ENCODE results near the gene UNC93A.

Gene UNC93A

GRCh38 chr6:167294651-167295494, 3.8 kb downstream of the UNC93A start:
- Histone ChIP-seq H3K4me3 (ENCODE audit: low read length in 2 of 2) (no peak overlapping the region), H3K36me3 (ENCODE audit: control insufficient read depth in 2 of 2, insufficient read depth in 2 of 2, low read length in 2 of 2) (no peaks in the 10 kb centered on the region), H3K9ac (ENCODE audit: low read length in 2 of 2) (no peak overlapping the region), H3K4me1 (ENCODE audit: control insufficient read depth, insufficient read depth, low read length) (no peaks in the 10 kb centered on the region), H3K9me3 (ENCODE audit: control insufficient read depth in 2 of 2, low read length in 2 of 2) (no peaks in the 10 kb centered on the region), H3K27ac (ENCODE audit: low read length) (no peak overlapping the region), H3K27me3 (ENCODE audit: control insufficient read depth in 1 of 2, insufficient read depth in 2 of 2, low read length in 2 of 2) (peaks cover 0 to 2% of the 10 kb centered on the region in 2 donors)

GRCh38 chr6:167295495-167296292, 4.6 kb downstream of the UNC93A start:
- Histone ChIP-seq H3K9me3 (ENCODE audit: control insufficient read depth in 2 of 2, low read length in 2 of 2) (no peaks in the 10 kb centered on the region), H3K9ac (ENCODE audit: low read length in 2 of 2) (no peak overlapping the region), H3K4me1 (ENCODE audit: control insufficient read depth, insufficient read depth, low read length) (no peaks in the 10 kb centered on the region), H3K36me3 (ENCODE audit: control insufficient read depth in 2 of 2, insufficient read depth in 2 of 2, low read length in 2 of 2) (no peaks in the 10 kb centered on the region), H3K27ac (ENCODE audit: low read length) (no peak overlapping the region), H3K4me3 (ENCODE audit: low read length in 2 of 2) (no peak overlapping the region), H3K27me3 (ENCODE audit: control insufficient read depth in 1 of 2, insufficient read depth in 2 of 2, low read length in 2 of 2) (peaks cover 0 to 2% of the 10 kb centered on the region in 2 donors)

DNA sequence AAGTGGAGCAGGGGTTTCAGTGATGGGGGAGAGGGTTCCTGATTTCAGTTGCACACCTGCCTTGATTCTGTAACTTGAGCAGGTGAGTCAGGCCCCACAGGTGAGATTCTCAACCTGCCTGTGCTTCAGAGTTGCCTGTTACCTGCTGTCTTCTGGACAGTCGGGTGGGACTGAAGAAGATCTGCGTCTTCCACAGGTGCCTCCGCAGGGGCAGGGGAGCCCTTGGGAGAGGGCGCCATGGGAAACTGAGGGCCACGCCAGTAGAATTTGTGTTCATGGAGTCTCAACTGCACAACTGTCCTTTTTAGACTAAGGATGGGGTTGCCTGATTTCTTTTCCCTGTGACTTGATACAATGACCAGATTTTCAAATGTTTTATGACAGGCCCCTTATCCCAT, 5.2 kb downstream of the UNC93A start:
- Histone ChIP-seq H3K27ac (ENCODE audit: low read length) (no peak overlapping the region), H3K27me3 (ENCODE audit: control insufficient read depth in 1 of 2, insufficient read depth in 2 of 2, low read length in 2 of 2) (peaks cover 0 to 2% of the 10 kb centered on the region in 2 donors), H3K9me3 (ENCODE audit: control insufficient read depth in 2 of 2, low read length in 2 of 2) (no peaks in the 10 kb centered on the region), H3K36me3 (ENCODE audit: control insufficient read depth in 2 of 2, insufficient read depth in 2 of 2, low read length in 2 of 2) (no peaks in the 10 kb centered on the region), H3K4me3 (ENCODE audit: low read length in 2 of 2) (no peak overlapping the region), H3K9ac (ENCODE audit: low read length in 2 of 2) (no peak overlapping the region), H3K4me1 (ENCODE audit: control insufficient read depth, insufficient read depth, low read length) (no peaks in the 10 kb centered on the region)

GRCh38 chr6:167296902-167297301, 5.8 kb downstream of the UNC93A start:
- H3K4me3 ChIP-seq (ENCODE audit: low read length in 2 of 2) = no peak overlapping the region
- H3K27ac ChIP-seq (ENCODE audit: low read length) = no peak overlapping the region
- no peaks in the 10 kb centered on the region for H3K36me3 ChIP-seq (ENCODE audit: control insufficient read depth in 2 of 2, insufficient read depth in 2 of 2, low read length in 2 of 2)
- H3K4me1 ChIP-seq (ENCODE audit: control insufficient read depth, insufficient read depth, low read length) = no peaks in the 10 kb centered on the region
- H3K27me3 ChIP-seq (ENCODE audit: control insufficient read depth in 1 of 2, insufficient read depth in 2 of 2, low read length in 2 of 2) = peaks cover 0 to 2% of the 10 kb centered on the region in 2 donors
- no peaks in the 10 kb centered on the region for H3K9me3 ChIP-seq (ENCODE audit: control insufficient read depth in 2 of 2, low read length in 2 of 2)
- no peak overlapping the region for H3K9ac ChIP-seq (ENCODE audit: low read length in 2 of 2)

GRCh38 chr6:167298127-167298526, 7.0 kb downstream of the UNC93A start:
- Histone ChIP-seq H3K9ac (ENCODE audit: low read length in 2 of 2) (no peak overlapping the region), H3K36me3 (ENCODE audit: control insufficient read depth in 2 of 2, insufficient read depth in 2 of 2, low read length in 2 of 2) (no peaks in the 10 kb centered on the region), H3K4me3 (ENCODE audit: low read length in 2 of 2) (no peak overlapping the region), H3K9me3 (ENCODE audit: control insufficient read depth in 2 of 2, low read length in 2 of 2) (no peaks in the 10 kb centered on the region), H3K27ac (ENCODE audit: low read length) (no peak overlapping the region), H3K4me1 (ENCODE audit: control insufficient read depth, insufficient read depth, low read length) (no peaks in the 10 kb centered on the region), H3K27me3 (ENCODE audit: control insufficient read depth in 1 of 2, insufficient read depth in 2 of 2, low read length in 2 of 2) (peaks cover 0 to 2% of the 10 kb centered on the region in 2 donors)

- H3K27me3 ChIP-seq (ENCODE audit: control insufficient read depth in 1 of 2, insufficient read depth in 2 of 2, low read length in 2 of 2) = peaks cover 0 to under 1% of the 10 kb centered on the region in 2 donors
- no peaks in the 10 kb centered on the region for H3K4me1 ChIP-seq (ENCODE audit: control insufficient read depth, insufficient read depth, low read length)
- no peaks in the 10 kb centered on the region for H3K9me3 ChIP-seq (ENCODE audit: control insufficient read depth in 2 of 2, low read length in 2 of 2)
- no peaks in the 10 kb centered on the region for H3K36me3 ChIP-seq (ENCODE audit: control insufficient read depth in 2 of 2, insufficient read depth in 2 of 2, low read length in 2 of 2)
- no peak overlapping the region for H3K9ac ChIP-seq (ENCODE audit: low read length in 2 of 2)
- H3K4me3 ChIP-seq (ENCODE audit: low read length in 2 of 2) = no peak overlapping the region
- no peak overlapping the region for H3K27ac ChIP-seq (ENCODE audit: low read length)
Measured at GRCh38 chr6:167299641-167300308, 8.7 kb downstream of the UNC93A start.

GRCh38 chr6:167300902-167301777, 10.0 kb downstream of the UNC93A start:
- Histone ChIP-seq H3K4me1 (ENCODE audit: control insufficient read depth, insufficient read depth, low read length) (no peaks in the 10 kb centered on the region), H3K27ac (ENCODE audit: low read length) (no peak overlapping the region), H3K9me3 (ENCODE audit: control insufficient read depth in 2 of 2, low read length in 2 of 2) (no peaks in the 10 kb centered on the region), H3K4me3 (ENCODE audit: low read length in 2 of 2) (no peak overlapping the region), H3K9ac (ENCODE audit: low read length in 2 of 2) (no peak overlapping the region), H3K36me3 (ENCODE audit: control insufficient read depth in 2 of 2, insufficient read depth in 2 of 2, low read length in 2 of 2) (no peaks in the 10 kb centered on the region), H3K27me3 (ENCODE audit: control insufficient read depth in 1 of 2, insufficient read depth in 2 of 2, low read length in 2 of 2) (no peaks in the 10 kb centered on the region)

DNA sequence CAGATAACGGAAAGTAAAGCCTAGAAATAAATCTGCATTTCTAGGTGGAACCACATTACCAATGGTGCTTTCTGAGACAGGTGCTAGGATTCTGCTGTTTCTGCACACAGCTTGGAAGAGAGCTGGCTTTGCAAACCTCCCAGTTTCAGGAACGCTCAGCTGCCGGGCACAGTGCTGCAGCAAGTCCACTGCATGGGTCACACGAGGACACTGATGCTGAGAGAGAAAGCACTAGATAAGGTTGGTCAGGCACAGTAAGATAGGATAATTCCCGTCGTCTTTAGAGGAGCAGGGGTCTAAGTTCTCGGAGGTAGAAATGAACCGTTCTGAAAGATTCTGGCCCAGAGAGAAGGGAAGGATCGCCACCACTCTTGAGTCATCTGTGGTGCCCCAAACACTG, 11.0 kb downstream of the UNC93A start:
- H3K4me3 ChIP-seq (ENCODE audit: low read length in 2 of 2) = no peak overlapping the region
- H3K27ac ChIP-seq (ENCODE audit: low read length) = no peak overlapping the region
- H3K9ac ChIP-seq (ENCODE audit: low read length in 2 of 2) = no peak overlapping the region
- H3K9me3 ChIP-seq (ENCODE audit: control insufficient read depth in 2 of 2, low read length in 2 of 2) = no peaks in the 10 kb centered on the region
- H3K27me3 ChIP-seq (ENCODE audit: control insufficient read depth in 1 of 2, insufficient read depth in 2 of 2, low read length in 2 of 2) = no peaks in the 10 kb centered on the region
- no peaks in the 10 kb centered on the region for H3K4me1 ChIP-seq (ENCODE audit: control insufficient read depth, insufficient read depth, low read length)
- no peaks in the 10 kb centered on the region for H3K36me3 ChIP-seq (ENCODE audit: control insufficient read depth in 2 of 2, insufficient read depth in 2 of 2, low read length in 2 of 2)

GRCh38 chr6:167302796-167303195, 11.7 kb downstream of the UNC93A start:
- H3K4me1 ChIP-seq (ENCODE audit: control insufficient read depth, insufficient read depth, low read length) = no peaks in the 10 kb centered on the region

More at GRCh38 chr6:167302796-167303195, 11.7 kb downstream of the UNC93A start:
- H3K9me3 ChIP-seq (ENCODE audit: control insufficient read depth in 2 of 2, low read length in 2 of 2) = no peaks in the 10 kb centered on the region
- H3K4me3 ChIP-seq (ENCODE audit: low read length in 2 of 2) = no peak overlapping the region
- H3K9ac ChIP-seq (ENCODE audit: low read length in 2 of 2) = no peak overlapping the region
- H3K27ac ChIP-seq (ENCODE audit: low read length) = no peak overlapping the region
- H3K27me3 ChIP-seq (ENCODE audit: control insufficient read depth in 1 of 2, insufficient read depth in 2 of 2, low read length in 2 of 2) = no peaks in the 10 kb centered on the region
- H3K36me3 ChIP-seq (ENCODE audit: control insufficient read depth in 2 of 2, insufficient read depth in 2 of 2, low read length in 2 of 2) = no peaks in the 10 kb centered on the region

Measured in stomach smooth muscle (tissue), 2 donors.